T-helper 2 cell treated with Interferon-gamma antibody and Interleukin-4, amounts not matched to agents 5 μg/mL and 100 μg/mL, for 36 hours (primary cell): ENCODE results near the gene RBMS1.

Source experiments
- DNase-seq: peaks from one replicate; pipeline ENCODE4 v3.0.0; 2021; ENCODE audit warnings: low spot score
- H3K27ac Mint-ChIP-seq: one replicate; pipeline ENCODE4 v1.8.0; 2021; ENCODE audit warnings: mild to moderate bottlenecking, mixed read lengths
- H3K27me3 Mint-ChIP-seq: one replicate; pipeline ENCODE4 v1.8.0; 2021; ENCODE audit warnings: low read depth, mixed read lengths
- H3K36me3 Mint-ChIP-seq: one replicate; pipeline ENCODE4 v1.8.0; 2021; ENCODE audit warnings: low read depth, mixed read lengths
- H3K4me1 Mint-ChIP-seq: one replicate; pipeline ENCODE4 v1.8.0; 2021; ENCODE audit warnings: low read depth, mixed read lengths
- H3K4me3 Mint-ChIP-seq: one replicate; pipeline ENCODE4 v1.8.0; 2022; ENCODE audit warnings: mild to moderate bottlenecking, moderate library complexity, mixed read lengths
- H3K9me3 Mint-ChIP-seq: one replicate; pipeline ENCODE4 v1.8.0; 2021; ENCODE audit warnings: mixed read lengths

The RBMS1 gene

GRCh38 chr2:160278101-160278878 lies 215.3 kb downstream of the RBMS1 start:
- H3K9me3 Mint-ChIP-seq: no peaks in the 10 kb centered on the region
- no peak overlapping the region for H3K27ac Mint-ChIP-seq

GRCh38 chr2:160277151-160277550 lies 216.5 kb downstream of the RBMS1 start:
- Mint-ChIP-seq H3K4me1 (peaks cover 24% of the 10 kb centered on the region), H3K27me3 (no peaks in the 10 kb centered on the region), H3K27ac (no peak overlapping the region), H3K4me3 (no peak overlapping the region), H3K9me3 (no peaks in the 10 kb centered on the region), H3K36me3 (peaks cover 70% of the 10 kb centered on the region)
- DNase-seq: no peak

More at GRCh38 chr2:160278101-160278878, 215.3 kb downstream of the RBMS1 start:
- Mint-ChIP-seq H3K36me3 (peaks cover 65% of the 10 kb centered on the region), H3K4me3 (no peak overlapping the region), H3K4me1 (peaks cover 24% of the 10 kb centered on the region), H3K27me3 (no peaks in the 10 kb centered on the region)
- DNase-seq: no peak

GRCh38 chr2:160275656-160276055 lies 218.0 kb downstream of the RBMS1 start:
- no peak for DNase-seq
- H3K9me3 Mint-ChIP-seq: no peaks in the 10 kb centered on the region
- H3K36me3 Mint-ChIP-seq: peaks cover 71% of the 10 kb centered on the region
- H3K27me3 Mint-ChIP-seq: no peaks in the 10 kb centered on the region
- H3K27ac Mint-ChIP-seq: no peak overlapping the region
- peaks cover 26% of the 10 kb centered on the region for H3K4me1 Mint-ChIP-seq
- H3K4me3 Mint-ChIP-seq: no peak overlapping the region

- H3K36me3 Mint-ChIP-seq: peaks cover 44% of the 10 kb centered on the region
- no peaks in the 10 kb centered on the region for H3K9me3 Mint-ChIP-seq
- H3K4me1 Mint-ChIP-seq: peaks cover 28% of the 10 kb centered on the region
- peaks cover 10% of the 10 kb centered on the region for H3K27me3 Mint-ChIP-seq
- H3K4me3 Mint-ChIP-seq: no peak overlapping the region
- DNase-seq: no peak
- no peak overlapping the region for H3K27ac Mint-ChIP-seq
Observed at GRCh38 chr2:160271171-160272086, 222.2 kb downstream of the RBMS1 start.

- no peak overlapping the region for H3K27ac Mint-ChIP-seq
- no peak for DNase-seq
- peaks cover 38% of the 10 kb centered on the region for H3K36me3 Mint-ChIP-seq
- peaks cover 30% of the 10 kb centered on the region for H3K4me1 Mint-ChIP-seq
- H3K4me3 Mint-ChIP-seq: peak overlapping the region; percentile 22
- H3K9me3 Mint-ChIP-seq: no peaks in the 10 kb centered on the region
- H3K27me3 Mint-ChIP-seq: peaks cover 10% of the 10 kb centered on the region
Observed at GRCh38 chr2:160270571-160271113, 223.0 kb downstream of the RBMS1 start.

GRCh38 chr2:160269803-160270570 lies 223.6 kb downstream of the RBMS1 start:
- Mint-ChIP-seq H3K36me3 (peaks cover 35% of the 10 kb centered on the region), H3K27me3 (peaks cover 10% of the 10 kb centered on the region), H3K27ac (no peak overlapping the region), H3K9me3 (no peaks in the 10 kb centered on the region), H3K4me3 (peak overlapping the region; percentile 76), H3K4me1 (peaks cover 25% of the 10 kb centered on the region)
- DNase-seq: peak; percentile 55

GRCh38 chr2:160269365-160269764 lies 224.2 kb downstream of the RBMS1 start:
- Mint-ChIP-seq H3K27ac (no peak overlapping the region), H3K4me1 (peaks cover 22% of the 10 kb centered on the region), H3K36me3 (peaks cover 33% of the 10 kb centered on the region)

GRCh38 chr2:160268151-160268781 lies 225.3 kb downstream of the RBMS1 start:
- Mint-ChIP-seq H3K4me3 (no peak overlapping the region), H3K4me1 (peaks cover 22% of the 10 kb centered on the region), H3K9me3 (no peaks in the 10 kb centered on the region), H3K27me3 (peaks cover 10% of the 10 kb centered on the region), H3K27ac (no peak overlapping the region), H3K36me3 (peaks cover 24% of the 10 kb centered on the region)
- DNase-seq: no peak

More at GRCh38 chr2:160269365-160269764, 224.2 kb downstream of the RBMS1 start:
- peak overlapping the region; percentile 76 for H3K4me3 Mint-ChIP-seq
- no peaks in the 10 kb centered on the region for H3K9me3 Mint-ChIP-seq
- peaks cover 10% of the 10 kb centered on the region for H3K27me3 Mint-ChIP-seq
- no peak for DNase-seq

GRCh38 chr2:160267692-160268091 lies 225.9 kb downstream of the RBMS1 start:
- DNase-seq: no peak
- no peaks in the 10 kb centered on the region for H3K9me3 Mint-ChIP-seq
- H3K4me3 Mint-ChIP-seq: no peak overlapping the region
- no peak overlapping the region for H3K27ac Mint-ChIP-seq
- peaks cover 22% of the 10 kb centered on the region for H3K4me1 Mint-ChIP-seq
- H3K27me3 Mint-ChIP-seq: peaks cover 10% of the 10 kb centered on the region
- H3K36me3 Mint-ChIP-seq: peaks cover 20% of the 10 kb centered on the region

GRCh38 chr2:160267022-160267421 lies 226.6 kb downstream of the RBMS1 start:
- no peaks in the 10 kb centered on the region for H3K9me3 Mint-ChIP-seq
- H3K27ac Mint-ChIP-seq: no peak overlapping the region
- peaks cover 17% of the 10 kb centered on the region for H3K36me3 Mint-ChIP-seq
- H3K4me3 Mint-ChIP-seq: no peak overlapping the region
- H3K27me3 Mint-ChIP-seq: peaks cover 10% of the 10 kb centered on the region
- peaks cover 22% of the 10 kb centered on the region for H3K4me1 Mint-ChIP-seq
- no peak for DNase-seq

GRCh38 chr2:160266037-160266551 lies 227.5 kb downstream of the RBMS1 start:
- H3K4me1 Mint-ChIP-seq: peaks cover 22% of the 10 kb centered on the region
- peaks cover 10% of the 10 kb centered on the region for H3K27me3 Mint-ChIP-seq
- peaks cover 9% of the 10 kb centered on the region for H3K36me3 Mint-ChIP-seq
- H3K4me3 Mint-ChIP-seq: no peak overlapping the region
- DNase-seq: peak; percentile 16
- no peak overlapping the region for H3K27ac Mint-ChIP-seq
- H3K9me3 Mint-ChIP-seq: no peaks in the 10 kb centered on the region

GRCh38 chr2:160264308-160264707 lies 229.3 kb downstream of the RBMS1 start:
- peaks cover 10% of the 10 kb centered on the region for H3K27me3 Mint-ChIP-seq
- H3K27ac Mint-ChIP-seq: no peak overlapping the region

GRCh38 chr2:160261732-160262131 lies 231.9 kb downstream of the RBMS1 start:
- no peak for DNase-seq
- no peaks in the 10 kb centered on the region for H3K36me3 Mint-ChIP-seq
- peaks cover 6% of the 10 kb centered on the region for H3K4me1 Mint-ChIP-seq
- H3K9me3 Mint-ChIP-seq: no peaks in the 10 kb centered on the region
- H3K4me3 Mint-ChIP-seq: no peak overlapping the region
- H3K27ac Mint-ChIP-seq: no peak overlapping the region
- no peaks in the 10 kb centered on the region for H3K27me3 Mint-ChIP-seq

More at GRCh38 chr2:160264308-160264707, 229.3 kb downstream of the RBMS1 start:
- Mint-ChIP-seq H3K36me3 (peaks cover 3% of the 10 kb centered on the region), H3K9me3 (no peaks in the 10 kb centered on the region), H3K4me3 (no peak overlapping the region), H3K4me1 (peaks cover 9% of the 10 kb centered on the region)
- no peak for DNase-seq
